Right forelimb (tissue), 1 donor: ENCODE measurements around the gene GPC5.

Source experiments
- DNase-seq: peaks from one replicate; pipeline ENCODE4 v3.0.0-alpha.2; 2018

Gene GPC5

DNA sequence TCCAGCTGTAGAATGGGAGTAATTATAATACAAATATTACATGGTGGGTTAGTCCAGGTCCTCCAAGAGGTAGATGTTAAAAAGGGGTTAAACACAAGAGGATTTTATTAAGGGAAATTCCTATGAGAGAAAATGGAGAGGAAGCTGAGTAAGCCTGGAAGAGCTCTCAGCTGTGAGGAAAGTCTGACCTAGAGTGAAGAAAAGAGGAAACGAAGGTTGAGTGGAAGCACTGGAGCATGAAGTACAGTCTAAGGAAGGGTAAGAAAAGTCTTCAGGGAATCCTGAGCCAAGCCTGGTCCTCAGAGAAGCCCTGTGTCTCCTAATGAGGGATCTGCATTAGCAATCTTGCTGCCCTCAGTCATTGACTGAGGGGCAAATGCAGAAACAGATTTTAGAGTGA lies 506.2 kb downstream of the GPC5 start:
- no peak for DNase-seq

- DNase-seq: no peak
These were observed 509.0 kb downstream of the GPC5 start for GRCh38 chr13:91907398-91907797.

GRCh38 chr13:91909617-91910016 lies 511.2 kb downstream of the GPC5 start:
- no peak for DNase-seq

GRCh38 chr13:91922969-91923592 lies 524.7 kb downstream of the GPC5 start:
- no peak for DNase-seq

DNA sequence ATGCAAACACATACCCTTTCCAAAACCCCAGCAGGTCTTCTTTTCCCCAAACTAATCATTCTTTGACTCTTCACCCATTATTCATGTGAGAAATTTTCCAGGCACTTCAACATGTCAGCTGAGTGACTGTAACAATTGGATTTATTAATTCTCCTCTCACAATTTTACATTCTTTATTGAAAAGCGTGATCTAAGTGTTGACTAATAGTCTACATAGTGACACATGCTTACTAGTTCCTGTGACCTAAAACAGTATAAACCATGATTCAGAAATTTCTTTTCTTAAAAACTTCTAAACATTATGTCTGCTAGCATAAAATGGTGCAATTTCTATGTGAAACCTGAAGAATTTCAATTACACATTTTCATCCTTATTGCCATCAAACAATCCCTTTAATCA lies 532.3 kb downstream of the GPC5 start:
- no peak for DNase-seq

GRCh38 chr13:91934354-91934753 lies 535.9 kb downstream of the GPC5 start:
- no peak for DNase-seq

GRCh38 chr13:91946498-91947070 lies 548.2 kb downstream of the GPC5 start:
- DNase-seq: no peak

DNA sequence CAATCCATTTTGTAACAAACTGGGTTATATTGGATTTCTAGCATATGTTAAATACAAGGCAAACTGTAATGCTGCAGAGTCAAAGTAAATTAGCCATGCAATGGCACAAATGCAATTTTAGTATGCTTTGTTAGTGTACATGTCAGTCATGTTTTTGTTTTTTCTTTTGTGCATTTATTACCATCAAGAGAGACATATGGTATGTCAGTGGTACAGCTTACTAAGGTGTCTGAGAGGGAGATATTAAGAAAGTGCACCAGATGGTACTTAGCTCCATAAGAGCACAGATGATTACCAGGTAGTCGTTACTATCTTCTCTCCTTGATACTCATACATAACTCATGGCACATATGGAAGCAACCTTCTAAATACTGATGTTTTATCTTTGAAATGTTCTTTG lies 550.3 kb downstream of the GPC5 start:
- DNase-seq: no peak

DNA sequence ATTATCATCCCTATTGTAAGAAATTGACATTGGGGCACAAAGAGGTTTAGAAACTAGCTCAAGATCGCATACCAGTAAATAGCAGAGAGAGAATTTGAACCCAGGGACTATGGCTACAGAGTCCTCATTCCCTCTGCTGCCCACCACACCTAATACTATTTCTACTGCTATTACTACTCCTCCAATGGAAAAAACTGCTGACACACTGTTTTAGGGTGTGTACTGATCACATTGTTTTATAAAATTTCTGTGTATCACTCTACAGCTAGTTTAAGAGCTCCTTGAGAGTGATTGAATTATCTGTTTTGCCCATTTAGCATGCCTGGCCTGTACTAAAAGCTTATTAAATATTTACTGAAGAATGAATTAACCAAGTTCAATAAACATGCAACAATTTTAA lies 552.4 kb downstream of the GPC5 start:
- DNase-seq: no peak

DNA sequence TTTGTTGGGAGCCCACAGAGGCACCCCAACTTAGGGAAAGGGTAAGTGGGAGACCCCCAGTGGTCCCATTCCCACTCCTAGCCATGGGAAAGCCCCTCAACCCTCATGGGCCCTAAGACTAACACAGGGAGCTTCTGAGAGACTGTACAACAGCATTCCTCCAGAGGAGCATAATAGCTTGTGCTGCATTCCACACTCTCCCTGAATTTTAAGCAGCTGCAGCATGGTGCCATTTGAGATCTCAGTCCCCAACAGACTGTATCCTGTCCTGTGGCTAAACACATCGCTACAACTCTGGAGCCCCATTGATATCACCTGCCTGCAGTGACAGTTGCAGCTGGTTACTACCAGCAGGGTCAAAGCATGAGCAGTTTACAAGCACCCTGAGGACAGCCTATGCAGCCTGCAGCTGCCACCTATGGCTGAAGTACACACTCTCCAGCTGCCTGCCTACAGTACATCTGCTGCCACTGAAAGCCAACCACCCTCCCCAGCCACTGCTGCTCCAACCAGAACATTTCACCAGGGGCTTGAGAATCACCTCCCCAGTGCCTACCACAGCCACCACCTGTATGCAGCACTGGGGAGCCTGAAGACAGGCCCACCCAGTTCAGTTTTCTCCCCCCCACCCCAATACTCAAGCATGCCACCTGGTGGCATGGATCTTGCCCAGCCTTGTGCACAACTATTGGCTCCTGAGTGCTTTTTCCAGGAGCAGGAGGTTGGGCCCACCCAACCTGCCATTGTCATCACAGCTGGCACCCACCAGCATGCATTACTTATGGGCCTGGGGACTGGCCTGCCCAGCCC lies 557.3 kb downstream of the GPC5 start:
- no peak for DNase-seq

- no peak for DNase-seq
These were observed 562.5 kb downstream of the GPC5 start for GRCh38 chr13:91960947-91961346.

- no peak for DNase-seq
These were observed 564.5 kb downstream of the GPC5 start for GRCh38 chr13:91962946-91963345.

GRCh38 chr13:91965511-91965910 lies 567.1 kb downstream of the GPC5 start:
- DNase-seq: no peak

- DNase-seq: no peak
These were observed 580.1 kb downstream of the GPC5 start for GRCh38 chr13:91978571-91978970.

DNA sequence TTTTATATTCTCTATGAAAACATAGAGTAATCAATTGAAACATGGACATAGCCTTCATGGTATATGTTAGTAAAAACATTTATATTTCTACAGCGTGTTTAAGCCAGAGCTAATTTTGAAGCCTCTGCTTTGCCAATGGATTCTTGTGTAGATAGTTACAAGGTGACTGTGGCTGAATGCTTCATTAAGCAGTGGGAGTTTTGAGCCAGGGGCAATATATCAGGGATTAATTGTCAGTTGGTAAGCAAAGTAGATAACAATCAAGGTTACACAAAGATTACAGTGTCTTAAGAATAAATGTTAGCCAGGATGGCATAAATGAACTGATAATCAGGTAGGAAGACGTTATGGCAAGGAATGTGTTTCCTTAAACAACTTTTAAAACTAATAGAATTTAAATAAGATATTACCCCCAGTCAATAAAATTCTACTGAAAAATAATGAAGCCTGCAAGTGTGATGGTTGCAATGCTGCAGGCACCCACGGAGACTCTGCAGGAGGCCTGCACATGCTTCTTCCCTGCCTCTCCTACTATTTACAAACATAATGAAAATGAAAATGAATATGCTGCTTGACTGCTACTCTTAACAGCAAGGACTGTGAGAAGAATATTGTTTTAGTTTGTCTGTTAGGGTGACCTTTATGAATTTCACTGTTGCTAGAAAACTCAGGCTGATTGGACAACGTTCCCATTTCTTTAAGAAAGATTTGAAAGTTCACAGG lies 588.5 kb downstream of the GPC5 start:
- no peak for DNase-seq

GRCh38 chr13:91988331-91988730 lies 589.9 kb downstream of the GPC5 start:
- no peak for DNase-seq

DNA sequence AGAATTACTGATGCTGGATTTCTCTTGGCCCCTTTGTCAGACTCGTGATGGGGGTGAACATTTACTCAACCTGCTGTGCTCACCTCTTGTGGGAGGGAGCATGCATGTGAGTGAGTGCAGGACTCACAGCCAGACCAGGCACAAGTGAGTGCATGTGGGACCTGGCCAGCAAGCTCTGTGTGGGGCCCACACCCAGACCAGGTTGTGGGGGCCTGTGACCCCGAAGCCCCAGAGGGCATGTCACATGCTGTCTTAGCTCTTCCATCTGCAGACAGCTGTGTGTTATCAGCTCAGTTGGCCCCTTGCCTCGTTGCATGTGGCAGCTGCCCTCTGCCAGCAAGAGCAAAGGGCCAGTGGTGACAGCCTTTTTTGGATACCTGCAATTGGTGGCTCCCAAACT lies 614.4 kb downstream of the GPC5 start:
- no peak for DNase-seq

DNA sequence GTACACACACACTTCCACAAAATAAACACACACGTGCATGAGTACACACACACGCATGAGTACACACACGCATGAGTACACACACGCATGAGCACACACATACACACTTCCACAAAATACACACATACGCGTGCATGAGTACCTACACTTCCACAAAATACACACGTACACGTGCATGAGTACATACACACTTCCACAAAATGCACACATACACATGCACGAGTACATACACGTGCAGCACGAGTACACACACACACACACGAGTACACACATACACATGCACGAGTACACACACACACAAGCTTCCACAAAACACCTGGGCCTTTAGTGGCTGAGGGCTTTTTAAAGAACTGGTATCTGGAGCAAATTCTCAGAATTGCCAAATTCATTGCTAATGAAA lies 619.3 kb downstream of the GPC5 start:
- no peak for DNase-seq

DNA sequence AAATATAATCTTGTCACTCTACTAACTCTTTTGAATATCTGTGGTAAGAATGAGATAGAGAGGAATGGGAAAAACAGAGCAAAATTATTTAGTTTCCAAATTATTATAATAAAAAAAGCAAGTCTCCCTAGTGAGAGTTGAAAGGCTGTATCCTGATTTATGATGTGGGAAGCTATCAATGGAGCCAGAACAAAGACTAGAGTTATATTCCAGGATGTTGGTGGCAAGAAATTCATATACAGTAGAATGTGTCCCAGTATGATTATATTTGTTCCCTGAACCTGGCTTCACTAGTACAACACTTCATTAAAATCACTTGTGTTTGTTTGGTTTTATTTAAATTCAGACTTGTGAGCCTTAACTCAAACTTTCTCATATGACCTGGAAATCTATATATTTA lies 630.3 kb downstream of the GPC5 start:
- no peak for DNase-seq

DNA sequence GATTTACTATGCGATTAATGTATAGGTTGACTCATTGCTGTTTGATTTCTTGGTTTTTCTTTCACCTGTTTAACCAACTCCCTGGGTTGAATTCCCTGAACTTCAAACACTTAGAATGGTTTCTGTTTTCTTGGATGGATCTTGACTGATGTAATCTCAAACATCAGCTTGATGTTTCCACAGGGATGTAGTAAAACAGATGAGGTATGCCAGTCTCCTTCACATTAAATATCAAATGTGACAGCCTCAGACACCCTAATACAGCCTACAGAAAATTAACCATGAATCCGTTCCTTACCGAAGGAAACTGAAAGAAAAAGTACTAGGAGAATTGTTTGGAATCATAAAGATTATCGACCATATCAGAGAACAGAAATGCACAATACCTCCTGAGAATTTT lies 631.2 kb downstream of the GPC5 start:
- DNase-seq: no peak

DNA sequence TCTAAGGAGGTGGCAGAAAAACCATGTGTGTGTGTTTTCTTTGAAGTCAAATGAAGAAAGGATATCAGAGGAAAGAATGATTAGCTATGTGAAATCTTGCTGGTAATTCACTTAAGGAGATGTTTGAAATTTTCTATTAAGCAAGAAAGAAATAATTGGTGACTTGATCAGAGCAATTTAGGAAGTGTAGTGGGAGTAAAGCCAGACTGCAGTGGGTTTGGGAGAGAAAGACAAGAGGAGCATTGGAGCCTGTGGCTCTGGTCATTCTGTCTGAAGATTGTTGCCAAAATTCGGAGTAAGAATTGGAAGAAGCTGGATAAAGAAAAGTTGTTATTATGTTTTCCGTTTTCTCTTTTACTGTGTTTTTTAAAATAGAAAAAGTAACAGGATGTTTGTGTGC lies 640.5 kb downstream of the GPC5 start:
- no peak for DNase-seq

GRCh38 chr13:92042522-92042921 lies 644.1 kb downstream of the GPC5 start:
- DNase-seq: no peak

- DNase-seq: no peak
These were observed 645.9 kb downstream of the GPC5 start for GRCh38 chr13:92044351-92044750.

DNA sequence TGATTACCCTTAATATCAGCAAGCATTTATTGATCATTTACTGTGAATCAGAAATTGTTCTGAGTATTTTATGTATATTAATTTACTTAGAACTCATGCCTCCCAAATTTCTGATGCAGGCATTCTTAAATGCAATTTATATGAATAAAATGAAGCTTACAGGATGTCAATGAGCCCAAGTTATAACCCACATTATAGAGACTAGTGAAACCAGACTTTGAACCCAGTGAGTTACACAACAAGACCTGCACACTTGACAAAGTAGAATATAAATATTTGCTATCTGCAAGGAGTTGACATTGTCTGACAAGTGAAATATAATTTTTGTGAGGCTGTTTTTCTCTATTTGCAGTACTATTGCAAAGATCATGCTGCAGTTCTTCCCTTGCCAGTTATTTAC lies 656.0 kb downstream of the GPC5 start:
- no peak for DNase-seq
